Mucosa of rectum (tissue), 2 donors: ENCODE data around the gene PPDPF.

ENCODE experiments used
- H3K27ac ChIP-seq, 2 donors: one replicate each; pipeline ENCODE4 v1.7.0; 2013; ENCODE audit warnings: inconsistent platforms in 2 of 2, low read depth in 2 of 2, low read length in 2 of 2
- H3K27me3 ChIP-seq, 2 donors: one replicate each; pipeline ENCODE4 v1.7.0; 2013; ENCODE audit warnings: low read length in 2 of 2; ENCODE audit not compliant: control insufficient read depth in 2 of 2, insufficient read depth in 2 of 2
- H3K36me3 ChIP-seq, 2 donors: one replicate each; pipeline ENCODE4 v1.7.0; 2013; ENCODE audit warnings: low read length in 2 of 2; ENCODE audit not compliant: control insufficient read depth in 2 of 2, insufficient read depth in 2 of 2
- H3K4me1 ChIP-seq, 2 donors: one replicate each; pipeline ENCODE4 v1.7.0; 2013; ENCODE audit warnings: low read length in 2 of 2, mild to moderate bottlenecking in 1 of 2; ENCODE audit not compliant: control insufficient read depth in 2 of 2, insufficient read depth in 2 of 2
- H3K4me3 ChIP-seq, 2 donors: one replicate each; pipeline ENCODE4 v1.7.0; 2013; ENCODE audit warnings: low read length in 2 of 2
- H3K9ac ChIP-seq, 2 donors: one replicate each; pipeline ENCODE4 v1.7.0; 2013; ENCODE audit warnings: low read length in 2 of 2, low read depth in 1 of 2, mild to moderate bottlenecking in 1 of 2
- H3K9me3 ChIP-seq, 2 donors: one replicate each; pipeline ENCODE4 v1.7.0; 2013; ENCODE audit warnings: low read length in 2 of 2; ENCODE audit not compliant: control insufficient read depth in 2 of 2
- donor health status: healthy.
- donor health status: Normal muscosa, but diverticular disease.

The PPDPF gene

GRCh38 chr20:63543733-63544132, 23.2 kb downstream of the PPDPF start:
- H3K9ac ChIP-seq: no peak overlapping the region
- no peak overlapping the region for H3K4me3 ChIP-seq
- no peaks in the 10 kb centered on the region for H3K9me3 ChIP-seq
- H3K4me1 ChIP-seq: peaks cover 26 to 36% of the 10 kb centered on the region in 2 donors
- no peak overlapping the region for H3K27ac ChIP-seq
- no peaks in the 10 kb centered on the region for H3K36me3 ChIP-seq
- H3K27me3 ChIP-seq: peaks cover 7 to 14% of the 10 kb centered on the region in 2 donors

DNA sequence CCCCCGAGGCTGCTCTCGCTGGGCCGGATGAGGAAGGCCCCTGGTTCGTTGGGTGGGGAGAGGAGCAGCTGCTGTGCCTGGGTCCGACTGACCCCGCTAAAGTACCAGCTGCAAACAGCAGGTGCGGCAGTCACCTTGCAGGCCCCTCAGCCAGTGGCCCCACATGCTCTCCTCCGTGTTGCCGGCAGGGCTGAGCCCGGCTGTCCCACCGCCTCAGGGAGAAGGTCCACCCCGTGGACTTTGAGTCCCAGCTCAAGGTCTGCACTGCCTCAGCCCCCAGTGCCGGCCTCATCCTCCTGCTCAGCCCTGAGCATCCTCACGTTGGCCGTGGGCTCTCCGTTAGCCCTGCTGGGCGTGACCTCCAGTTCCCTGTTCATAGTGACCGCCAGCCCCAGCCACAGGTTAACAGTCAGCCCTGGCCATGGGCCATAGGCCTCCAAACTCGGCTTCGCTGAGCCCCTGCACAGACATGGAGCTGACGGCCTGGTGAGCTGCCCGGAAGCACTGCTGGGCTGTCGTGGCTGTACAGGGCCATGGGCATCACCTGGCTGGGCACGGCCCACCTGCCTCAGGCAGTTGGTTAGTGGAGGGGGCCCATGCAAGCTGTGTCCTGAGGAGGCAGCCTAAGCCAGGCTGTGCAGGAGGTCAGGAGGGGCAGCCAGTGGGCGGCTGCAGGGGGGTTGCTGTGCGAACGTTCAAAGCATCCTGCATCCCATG, 23.8 kb downstream of the PPDPF start:
- peaks cover 8 to 16% of the 10 kb centered on the region in 2 donors for H3K27me3 ChIP-seq
- H3K9ac ChIP-seq: no peak overlapping the region
- H3K4me1 ChIP-seq: peaks cover 19 to 30% of the 10 kb centered on the region in 2 donors
- no peak overlapping the region for H3K4me3 ChIP-seq
- H3K36me3 ChIP-seq: no peaks in the 10 kb centered on the region
- peak overlapping the region; percentile 32 to 64 for H3K27ac ChIP-seq
- no peaks in the 10 kb centered on the region for H3K9me3 ChIP-seq

- H3K36me3 ChIP-seq: no peaks in the 10 kb centered on the region
- no peak overlapping the region for H3K9ac ChIP-seq
- no peak overlapping the region for H3K4me3 ChIP-seq
- peak overlapping the region; percentile 69 to 71 for H3K27ac ChIP-seq
- no peaks in the 10 kb centered on the region for H3K9me3 ChIP-seq
- H3K4me1 ChIP-seq: peaks cover 18 to 28% of the 10 kb centered on the region in 2 donors
- peaks cover 8 to 18% of the 10 kb centered on the region in 2 donors for H3K27me3 ChIP-seq
These were observed 24.5 kb downstream of the PPDPF start for GRCh38 chr20:63544958-63545516.

DNA sequence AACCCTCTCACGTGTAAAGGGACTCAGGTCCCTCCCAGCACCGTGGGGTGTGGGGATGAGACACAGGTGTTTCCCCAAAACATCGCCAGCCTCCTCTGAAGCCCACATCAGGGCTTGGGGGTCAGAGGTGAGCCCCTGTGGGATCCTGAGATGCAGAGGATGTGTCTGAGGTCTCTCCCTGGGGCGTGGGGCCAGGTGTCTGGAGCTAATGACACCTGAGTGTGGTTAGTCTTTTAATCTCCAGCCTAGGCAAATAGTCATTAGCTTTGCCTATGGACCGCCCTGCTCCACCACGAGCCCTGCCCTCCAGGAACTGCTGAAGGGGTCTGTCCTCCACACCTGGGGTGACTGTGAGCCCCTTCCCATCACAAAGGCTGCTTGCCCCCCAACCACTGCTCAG, 25.2 kb downstream of the PPDPF start:
- Histone ChIP-seq H3K36me3 (no peaks in the 10 kb centered on the region), H3K9ac (no peak overlapping the region), H3K4me1 (peaks cover 18 to 28% of the 10 kb centered on the region in 2 donors), H3K9me3 (no peaks in the 10 kb centered on the region), H3K27me3 (peaks cover 8 to 18% of the 10 kb centered on the region in 2 donors), H3K4me3 (no peak overlapping the region), H3K27ac (peak overlapping the region; percentile 69 to 71)

- H3K27me3 ChIP-seq: peaks cover 12 to 18% of the 10 kb centered on the region in 2 donors
- H3K4me3 ChIP-seq: no peak overlapping the region
- peak overlapping the region; percentile 69 to 71 for H3K27ac ChIP-seq
- no peak overlapping the region for H3K9ac ChIP-seq
- H3K4me1 ChIP-seq: peaks cover 18 to 28% of the 10 kb centered on the region in 2 donors
- no peaks in the 10 kb centered on the region for H3K9me3 ChIP-seq
- H3K36me3 ChIP-seq: no peaks in the 10 kb centered on the region
These were observed 25.8 kb downstream of the PPDPF start for GRCh38 chr20:63546256-63546955.

DNA sequence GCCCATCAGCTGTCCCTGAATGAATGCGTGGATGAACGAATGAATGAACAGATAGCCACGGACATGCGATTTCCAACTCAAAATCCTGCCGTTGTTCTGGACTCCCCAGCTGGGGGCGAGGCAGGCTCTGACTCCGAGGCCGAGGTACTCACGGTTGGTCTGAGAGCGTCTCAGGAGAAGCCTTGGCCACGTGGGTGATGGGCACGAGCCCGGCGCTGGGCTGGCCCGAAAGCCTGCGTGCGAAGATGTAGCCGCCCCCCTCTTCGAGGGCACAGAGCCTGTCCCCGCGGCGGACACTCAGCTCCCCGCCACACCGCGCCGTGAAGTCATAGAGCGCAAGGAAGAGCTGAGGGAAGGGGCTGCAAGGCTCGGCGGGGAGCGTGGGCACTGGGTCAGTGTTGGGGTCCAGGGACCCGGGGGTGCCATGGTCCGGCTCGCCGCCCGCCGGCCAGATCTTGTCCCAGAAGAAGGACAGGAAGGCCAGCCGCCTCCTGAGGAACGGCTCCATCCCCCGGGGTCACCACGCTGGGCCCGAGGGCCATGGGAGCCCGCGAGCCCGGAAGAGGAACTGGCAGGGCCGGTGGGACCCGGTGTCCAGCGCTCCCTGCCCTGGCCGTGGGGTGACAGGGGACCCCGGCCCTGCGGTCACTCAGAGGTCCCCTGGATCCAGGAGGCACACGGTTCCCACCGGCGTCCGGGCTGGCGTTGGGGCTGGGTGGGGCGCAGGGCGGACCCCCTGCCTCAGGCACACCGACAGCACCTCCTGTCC, 26.6 kb downstream of the PPDPF start:
- no peaks in the 10 kb centered on the region for H3K9me3 ChIP-seq
- no peak overlapping the region for H3K9ac ChIP-seq
- H3K4me3 ChIP-seq: no peak overlapping the region
- peaks cover 18 to 25% of the 10 kb centered on the region in 2 donors for H3K4me1 ChIP-seq
- H3K27me3 ChIP-seq: peaks cover 12 to 18% of the 10 kb centered on the region in 2 donors
- no peaks in the 10 kb centered on the region for H3K36me3 ChIP-seq
- no peak overlapping the region for H3K27ac ChIP-seq

- peaks cover 23% of the 10 kb centered on the region in 2 donors for H3K4me1 ChIP-seq
- no peaks in the 10 kb centered on the region for H3K9me3 ChIP-seq
- H3K9ac ChIP-seq: no peak within 1 kb of the TSS
- no peak within 1 kb of the TSS for H3K4me3 ChIP-seq
- H3K27me3 ChIP-seq: peaks cover 12 to 18% of the 10 kb centered on the region in 2 donors
- no peaks in the 10 kb centered on the region for H3K36me3 ChIP-seq
- H3K27ac ChIP-seq: no peak within 1 kb of the TSS
These were observed 27.3 kb downstream of the PPDPF start, which contains the start of gene SRMS for GRCh38 chr20:63547725-63548480. SRMS (minus strand) TSS chr20:63547749; CDS start chr20:63547463, 286 bp downstream.

- Histone ChIP-seq H3K27ac (no peak overlapping the region), H3K27me3 (peaks cover 12 to 18% of the 10 kb centered on the region in 2 donors), H3K36me3 (no peaks in the 10 kb centered on the region), H3K4me1 (peaks cover 23 to 24% of the 10 kb centered on the region in 2 donors), H3K9me3 (no peaks in the 10 kb centered on the region), H3K9ac (no peak overlapping the region), H3K4me3 (no peak overlapping the region)
These were observed 28.0 kb downstream of the PPDPF start for GRCh38 chr20:63548542-63548941.

DNA sequence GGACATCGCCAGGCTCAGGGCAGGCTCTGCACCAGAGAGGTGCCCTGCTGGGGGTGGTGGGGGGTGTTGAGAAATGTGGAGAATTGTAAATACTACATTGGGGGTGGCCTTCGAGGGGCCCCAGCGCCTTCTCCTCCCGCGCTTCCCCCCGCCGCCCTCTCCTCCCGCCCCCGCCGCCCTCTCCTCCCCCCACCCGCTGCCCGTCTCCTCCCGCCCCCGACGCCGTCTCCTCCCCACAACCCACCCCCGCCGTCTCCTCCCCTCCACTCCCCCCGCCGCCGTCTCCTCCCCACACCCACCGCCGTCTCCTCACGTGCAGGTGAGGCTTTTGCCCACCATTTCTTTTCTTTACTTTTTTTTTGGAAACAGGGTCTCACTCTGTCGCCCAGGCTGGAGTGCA, 28.5 kb downstream of the PPDPF start:
- H3K4me3 ChIP-seq: no peak overlapping the region
- H3K36me3 ChIP-seq: no peaks in the 10 kb centered on the region
- peaks cover 23 to 24% of the 10 kb centered on the region in 2 donors for H3K4me1 ChIP-seq
- no peaks in the 10 kb centered on the region for H3K9me3 ChIP-seq
- H3K9ac ChIP-seq: no peak overlapping the region
- peaks cover 12 to 18% of the 10 kb centered on the region in 2 donors for H3K27me3 ChIP-seq
- H3K27ac ChIP-seq: no peak overlapping the region
